ENCODE results near the gene GTF2H2.
"Not testable (repeated sequence)": the region's sequence is repeated elsewhere in the genome, so short reads cannot be mapped to it uniquely, and the experiment has no call there.

Gene GTF2H2

DNA sequence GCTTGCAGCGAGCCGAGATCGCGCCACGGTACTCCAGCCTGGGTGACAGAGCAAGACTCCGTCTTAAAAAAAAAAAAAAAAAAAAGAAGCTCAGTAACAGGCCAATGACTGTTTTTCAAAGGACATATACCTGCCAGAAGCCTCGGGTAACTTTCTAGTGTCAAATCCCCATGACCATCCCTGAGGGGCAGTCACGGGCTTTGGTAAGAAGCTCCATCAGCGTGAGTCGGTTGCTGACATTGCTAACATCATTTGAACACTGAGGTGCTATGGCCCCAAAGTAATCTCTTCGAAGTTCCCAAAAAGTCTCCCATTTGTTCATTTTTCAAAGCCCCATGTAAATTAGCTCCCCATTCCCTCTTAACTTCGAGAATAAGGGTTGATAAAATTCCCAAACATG, 53.9 kb downstream of the GTF2H2 start:
- DNase-seq (ENCODE audit: low read depth in 1 of 2, low spot score in 1 of 2): no peak

DNA sequence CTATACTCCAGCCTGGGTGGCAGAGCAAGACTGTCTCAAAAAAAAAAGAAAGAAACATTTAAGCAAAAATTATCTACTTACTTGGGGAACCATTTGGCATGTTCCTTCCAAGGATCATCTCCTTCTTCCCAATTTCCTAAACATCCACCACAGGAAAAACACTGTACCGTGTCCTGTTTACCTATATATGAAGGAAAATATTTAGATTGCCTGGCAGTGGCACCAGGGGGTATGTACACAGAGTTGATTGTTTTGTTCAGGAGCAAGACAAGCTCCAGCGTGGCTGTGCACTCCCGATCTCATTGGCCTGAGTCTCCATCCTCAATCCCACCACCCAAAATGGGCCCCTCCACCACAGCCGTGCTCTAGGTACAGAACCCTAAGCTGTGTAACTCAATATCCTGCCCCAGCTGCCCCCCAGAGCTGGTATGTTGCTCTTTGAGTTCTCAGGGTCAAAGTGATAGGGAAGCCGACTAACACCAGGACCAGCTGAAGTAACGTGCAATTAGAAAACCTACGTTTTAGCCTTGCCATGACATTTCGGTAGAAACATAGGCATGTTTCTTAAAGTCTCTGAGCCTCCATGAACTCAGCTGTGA, 56.2 kb downstream of the GTF2H2 start:
- no peak for DNase-seq (ENCODE audit: low read depth in 1 of 2, low spot score in 1 of 2)

DNA sequence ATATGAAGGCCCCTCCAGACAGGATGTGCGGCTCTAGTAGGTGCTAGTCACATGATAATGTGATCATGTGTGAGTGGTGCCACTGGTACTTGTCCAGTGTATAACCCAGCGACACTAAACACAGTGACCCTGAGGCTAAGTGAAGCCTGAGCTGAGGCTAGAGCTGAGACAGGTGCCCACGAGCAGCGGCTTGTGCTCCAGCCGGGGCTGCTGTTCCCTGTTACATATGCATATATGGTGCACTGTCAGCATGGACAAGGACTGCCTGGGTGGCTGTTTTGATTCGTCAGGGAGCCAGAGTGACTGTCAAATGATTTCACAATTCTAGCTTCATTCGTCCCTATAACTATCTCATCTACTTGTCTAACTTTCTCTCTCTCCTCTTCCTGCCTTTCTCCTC, 60.5 kb downstream of the GTF2H2 start:
- not testable (repeated sequence) for DNase-seq (ENCODE audit: low read depth in 1 of 2, low spot score in 1 of 2)

Measured in activated T-helper 1 cell treated with anti-CD3 and anti-CD28 coated beads, Interleukin-2, amount 50 U/mL, for 16 hours (primary cell).